Neuronal stem cell (in vitro differentiated cells): ENCODE data around the gene GRPEL1.

Source experiments
- DNase-seq: peaks from one replicate; pipeline ENCODE4 v3.0.0-alpha.2; 2013; ENCODE audit warnings: low spot score
- H2AFZ ChIP-seq: one replicate; pipeline ENCODE4 v1.6.1; 2013; ENCODE audit warnings: mild to moderate bottlenecking, low read length, inconsistent platforms
- H2AK5ac ChIP-seq: 2 replicates; pipeline ENCODE4 v1.6.1; 2013; ENCODE audit warnings: low read depth, mild to moderate bottlenecking, inconsistent platforms, low read length, moderate library complexity, mixed read lengths
- H2BK120ac ChIP-seq: 2 replicates; pipeline ENCODE4 v1.6.1; 2013; ENCODE audit warnings: low read depth, mild to moderate bottlenecking, inconsistent platforms, low read length, moderate library complexity, mixed read lengths
- H2BK12ac ChIP-seq: one replicate; pipeline ENCODE4 v1.6.1; 2013; ENCODE audit warnings: low read length, inconsistent platforms
- H2BK15ac ChIP-seq: 2 replicates; pipeline ENCODE4 v1.6.1; 2013; ENCODE audit warnings: mild to moderate bottlenecking, low read length, inconsistent platforms, mixed read lengths
- H2BK5ac ChIP-seq: one replicate; pipeline ENCODE4 v1.6.1; 2013; ENCODE audit warnings: inconsistent platforms, mild to moderate bottlenecking, low read length, moderate library complexity
- H3K14ac ChIP-seq: one replicate; pipeline ENCODE4 v1.6.1; 2013; ENCODE audit warnings: low read length, inconsistent platforms
- H3K18ac ChIP-seq: 2 replicates; pipeline ENCODE4 v1.6.1; 2013; ENCODE audit warnings: low read length, inconsistent platforms
- H3K23ac ChIP-seq: 2 replicates; pipeline ENCODE4 v1.6.1; 2013; ENCODE audit warnings: low read depth, mild to moderate bottlenecking, mixed read lengths, low read length, inconsistent platforms; ENCODE audit not compliant: poor library complexity
- H3K27ac ChIP-seq: replicated peaks from 3 replicates; pipeline ENCODE4 v1.5.1; 2013; ENCODE audit warnings: low read length, inconsistent platforms
- H3K27me3 ChIP-seq, 3 experiments: 2 replicates each; pipeline ENCODE4 v1.6.1; 2013; ENCODE audit warnings: low read length in 3 of 3, mild to moderate bottlenecking in 2 of 3, inconsistent platforms in 1 of 3, low read depth in 1 of 3, mixed read lengths in 1 of 3, moderate library complexity in 1 of 3; ENCODE audit not compliant: control insufficient read depth in 3 of 3, insufficient read depth in 3 of 3
- H3K36me3 ChIP-seq, 2 donors: replicated peaks in 1 of 2; 2 replicates each; pipeline ENCODE4 v1.6.1; 2013; ENCODE audit warnings: low read length in 2 of 2; ENCODE audit not compliant: control insufficient read depth in 2 of 2, insufficient read depth in 2 of 2
- H3K4ac ChIP-seq: 2 replicates; pipeline ENCODE4 v1.6.1; 2013; ENCODE audit warnings: inconsistent platforms, mild to moderate bottlenecking, low read length, moderate library complexity
- H3K4me1 ChIP-seq, 2 donors: 1 replicate in 1 of 2; 2 replicates in 1 of 2; pipeline ENCODE4 v1.6.1; 2013; ENCODE audit warnings: low read length in 2 of 2, low read depth in 1 of 2; ENCODE audit not compliant: control insufficient read depth in 2 of 2, insufficient read depth in 1 of 2
- H3K4me2 ChIP-seq: one replicate; pipeline ENCODE4 v1.6.1; 2013; ENCODE audit warnings: mild to moderate bottlenecking, low read length, inconsistent platforms; ENCODE audit not compliant: insufficient read depth, poor library complexity, severe bottlenecking
- H3K4me3 ChIP-seq, 2 donors: 2 replicates each; pipeline ENCODE4 v1.5.1; 2013; ENCODE audit warnings: low read length in 2 of 2, mild to moderate bottlenecking in 2 of 2, inconsistent platforms in 1 of 2, moderate library complexity in 1 of 2
- H3K79me1 ChIP-seq: one replicate; pipeline ENCODE4 v1.6.1; 2013; ENCODE audit warnings: low read depth, mild to moderate bottlenecking, inconsistent platforms, low read length, moderate library complexity
- H3K9ac ChIP-seq: one replicate; pipeline ENCODE4 v1.6.1; 2013; ENCODE audit warnings: mild to moderate bottlenecking, low read depth, low read length, inconsistent platforms; ENCODE audit not compliant: poor library complexity
- H3K9me3 ChIP-seq, 2 donors: replicated peaks in 1 of 2; 2 replicates each; pipeline versions ENCODE3 to v1.6.1; 2013; ENCODE audit warnings: low read length in 2 of 2, mild to moderate bottlenecking in 2 of 2, inconsistent platforms in 1 of 2, low read depth in 1 of 2, mixed read lengths in 1 of 2, moderate library complexity in 1 of 2; ENCODE audit not compliant: control insufficient read depth in 2 of 2, insufficient read depth in 1 of 2
- H4K8ac ChIP-seq: one replicate; pipeline ENCODE4 v1.6.1; 2013; ENCODE audit warnings: low read depth, mild to moderate bottlenecking, inconsistent platforms, low read length, moderate library complexity
- H4K91ac ChIP-seq: one replicate; pipeline ENCODE4 v1.6.1; 2013; ENCODE audit warnings: low read length, low read depth, mild to moderate bottlenecking, inconsistent platforms; ENCODE audit not compliant: poor library complexity
- WGBS, 2 donors: extraction: QIAGEN DNeasy Blood & Tissue Kit; methylation state at CpG; one replicate each; pipeline ENCODE4 v1.1.7; 2013; ENCODE audit warnings: missing lambda C conversion rate in 2 of 2, mixed read lengths in 1 of 2; ENCODE audit not compliant: insufficient read length in 2 of 2, insufficient replicate concordance in 1 of 2; ENCODE audit errors: extremely low coverage in 2 of 2; 5-methylcytosine and 5-hydroxymethylcytosine counted together

The GRPEL1 gene

GRCh38 chr4:7078025-7078424 lies 10.2 kb upstream of the GRPEL1 start:
- H3K79me1 ChIP-seq, result no peaks in the 10 kb centered on the region
- H4K91ac ChIP-seq, result no peak overlapping the region
- no CpG with 5 or more reads among the region's 5 CpGs for WGBS, 2 donors
- H3K36me3 ChIP-seq, result no peaks in the 10 kb centered on the region
- no peak overlapping the region for H3K14ac ChIP-seq
- H2AK5ac ChIP-seq, result no peak overlapping the region
- no peak overlapping the region for H3K23ac ChIP-seq
- H3K18ac ChIP-seq, result no peak overlapping the region
- no peak overlapping the region for H2AFZ ChIP-seq
- H3K4me1 ChIP-seq, result no peaks in the 10 kb centered on the region
- H3K27me3 ChIP-seq, result no peaks in the 10 kb centered on the region
- H3K4ac ChIP-seq, result no peak overlapping the region
- H4K8ac ChIP-seq, result no peak overlapping the region
- no peaks in the 10 kb centered on the region for H3K9me3 ChIP-seq
- H3K4me3 ChIP-seq, result no peak overlapping the region
- H3K4me2 ChIP-seq, result no peak overlapping the region
- no peak overlapping the region for H2BK12ac ChIP-seq
- H2BK120ac ChIP-seq, result no peak overlapping the region
- no peak overlapping the region for H3K27ac ChIP-seq
- no peak for DNase-seq
- H2BK15ac ChIP-seq, result no peak overlapping the region
- no peak overlapping the region for H3K9ac ChIP-seq
- H2BK5ac ChIP-seq, result no peak overlapping the region

DNA sequence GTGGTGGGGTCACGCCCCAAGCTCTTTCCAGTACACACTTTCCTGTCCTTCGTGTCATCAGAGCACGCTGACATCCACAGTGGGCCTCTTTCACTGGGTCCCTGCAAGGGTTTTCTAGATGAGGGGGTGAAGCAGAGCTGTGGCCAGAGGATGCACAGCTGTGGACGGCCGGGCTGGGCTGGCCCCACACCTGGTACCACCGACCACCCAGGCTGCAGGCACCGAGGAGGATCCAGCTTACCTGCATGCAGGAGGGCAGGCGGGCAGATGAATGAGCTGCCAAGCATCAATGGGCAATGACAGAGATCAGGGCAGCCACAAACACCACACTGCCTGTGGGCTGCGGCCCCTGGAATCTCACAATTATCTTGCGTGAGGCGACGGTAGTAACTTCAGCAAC lies 9.5 kb upstream of the GRPEL1 start:
- Histone ChIP-seq H3K27ac (no peak overlapping the region), H3K36me3 (no peaks in the 10 kb centered on the region), H3K23ac (no peak overlapping the region), H3K9ac (no peak overlapping the region), H3K18ac (peak overlapping the region; percentile 46), H3K4me3 (no peak overlapping the region), H3K4me2 (no peak overlapping the region), H3K27me3 (peaks cover 0 to 4% (median 0%) of the 10 kb centered on the region in 3 experiments), H4K8ac (no peak overlapping the region), H2BK15ac (no peak overlapping the region), H4K91ac (no peak overlapping the region), H3K4me1 (no peaks in the 10 kb centered on the region), H3K14ac (no peak overlapping the region), H2BK12ac (no peak overlapping the region), H2BK120ac (no peak overlapping the region), H2AFZ (no peak overlapping the region), H3K79me1 (no peaks in the 10 kb centered on the region), H2AK5ac (peak overlapping the region; percentile 90), H2BK5ac (no peak overlapping the region), H3K9me3 (no peaks in the 10 kb centered on the region), H3K4ac (no peak overlapping the region)
- no CpG with 5 or more reads among the region's 12 CpGs for WGBS, 2 donors
- DNase-seq, result no peak

- Histone ChIP-seq H3K79me1 (no peaks in the 10 kb centered on the region), H2BK15ac (no peak overlapping the region), H2BK120ac (peak overlapping the region; percentile 66), H3K36me3 (no peaks in the 10 kb centered on the region), H2AFZ (no peak overlapping the region), H3K27me3 (peaks cover 0 to 11% (median 1%) of the 10 kb centered on the region in 3 experiments), H2BK12ac (no peak overlapping the region), H2AK5ac (peak overlapping the region; percentile 90), H3K4me2 (no peak overlapping the region), H3K14ac (peak overlapping the region; percentile 31), H3K18ac (no peak overlapping the region), H3K4me1 (no peaks in the 10 kb centered on the region), H3K27ac (no peak overlapping the region), H3K4ac (no peak overlapping the region), H3K9me3 (no peaks in the 10 kb centered on the region), H3K23ac (peak overlapping the region; percentile 63), H4K8ac (no peak overlapping the region), H3K9ac (no peak overlapping the region), H2BK5ac (no peak overlapping the region), H4K91ac (no peak overlapping the region), H3K4me3 (no peak overlapping the region)
- WGBS, 2 donors, result no CpG with 5 or more reads among the region's 6 CpGs
- DNase-seq, result no peak
These were observed 8.8 kb upstream of the GRPEL1 start for GRCh38 chr4:7076696-7077082.

GRCh38 chr4:7075962-7076695 lies 8.3 kb upstream of the GRPEL1 start:
- Histone ChIP-seq H3K27ac (no peak overlapping the region), H3K79me1 (no peaks in the 10 kb centered on the region), H2BK12ac (peak overlapping the region; percentile 58), H3K27me3 (peaks cover 0 to 14% (median 3%) of the 10 kb centered on the region in 3 experiments), H3K9ac (no peak overlapping the region), H2AFZ (no peak overlapping the region), H3K18ac (peak overlapping the region; percentile 53), H3K9me3 (no peaks in the 10 kb centered on the region), H3K23ac (peak overlapping the region; percentile 63), H3K14ac (peak overlapping the region; percentile 86), H3K4me3 (peak overlapping the region in 1 of 2 donors; percentile 17), H2BK120ac (peak overlapping the region; percentile 66), H4K8ac (peak overlapping the region; percentile 78), H2BK5ac (peak overlapping the region; percentile 58), H3K4me1 (no peaks in the 10 kb centered on the region), H4K91ac (no peak overlapping the region), H3K36me3 (no peaks in the 10 kb centered on the region), H2BK15ac (no peak overlapping the region), H3K4me2 (no peak overlapping the region), H2AK5ac (peak overlapping the region; percentile 90), H3K4ac (peak overlapping the region; percentile 89)
- no CpG with 5 or more reads among the region's 25 CpGs for WGBS, 2 donors
- DNase-seq, result no peak
